Adipocyte (in vitro differentiated cells): ENCODE data around the gene DOCK11.

Experiments used
- DNase-seq: peaks from one replicate; pipeline ENCODE4 v3.0.0-alpha.2; 2015; ENCODE audit warnings: low read depth
- H3K27me3 ChIP-seq: replicated peaks from 2 replicates; pipeline ENCODE4 v1.7.0; 2013; ENCODE audit warnings: mild to moderate bottlenecking, low read length, moderate library complexity; ENCODE audit not compliant: control insufficient read depth, insufficient read depth
- H3K36me3 ChIP-seq: 2 replicates; pipeline ENCODE4 v1.7.0; 2013; ENCODE audit warnings: low read length, mild to moderate bottlenecking, moderate library complexity; ENCODE audit not compliant: control insufficient read depth, insufficient read depth, severe bottlenecking
- H3K4me1 ChIP-seq: 2 replicates; pipeline ENCODE4 v1.7.0; 2013; ENCODE audit warnings: mild to moderate bottlenecking, low read length, moderate library complexity; ENCODE audit not compliant: control insufficient read depth, insufficient read depth
- H3K4me3 ChIP-seq: 2 replicates; pipeline ENCODE4 v1.7.0; 2013; ENCODE audit warnings: mild to moderate bottlenecking, low read length, moderate library complexity
- H3K9ac ChIP-seq: 2 replicates; pipeline ENCODE4 v1.7.0; 2013; ENCODE audit warnings: mild to moderate bottlenecking, low read length, moderate library complexity
- H3K9me3 ChIP-seq: 2 replicates; pipeline ENCODE4 v1.7.0; 2013; ENCODE audit warnings: mild to moderate bottlenecking, low read length, moderate library complexity; ENCODE audit not compliant: control insufficient read depth

Gene DOCK11

GRCh38 chrX:118502161-118502789 is 6.7 kb downstream of the DOCK11 start:
- Histone ChIP-seq H3K4me3 (no peak overlapping the region), H3K9ac (no peak overlapping the region), H3K4me1 (peaks cover 15% of the 10 kb centered on the region), H3K27me3 (no peaks in the 10 kb centered on the region), H3K9me3 (no peaks in the 10 kb centered on the region), H3K36me3 (peaks cover 9% of the 10 kb centered on the region)
- DNase-seq, result no peak

GRCh38 chrX:118503260-118504041 is 7.8 kb downstream of the DOCK11 start:
- no peaks in the 10 kb centered on the region for H3K27me3 ChIP-seq
- peaks cover 19% of the 10 kb centered on the region for H3K4me1 ChIP-seq
- H3K4me3 ChIP-seq, result no peak overlapping the region
- peaks cover 9% of the 10 kb centered on the region for H3K36me3 ChIP-seq
- no peak for DNase-seq
- H3K9me3 ChIP-seq, result no peaks in the 10 kb centered on the region
- H3K9ac ChIP-seq, result no peak overlapping the region

- Histone ChIP-seq H3K4me3 (no peak overlapping the region), H3K36me3 (peaks cover 9% of the 10 kb centered on the region), H3K4me1 (peaks cover 26% of the 10 kb centered on the region), H3K9ac (no peak overlapping the region), H3K9me3 (no peaks in the 10 kb centered on the region), H3K27me3 (peaks cover 4% of the 10 kb centered on the region)
- DNase-seq, result no peak
These were observed 9.0 kb downstream of the DOCK11 start for GRCh38 chrX:118504581-118504980.

- Histone ChIP-seq H3K36me3 (peaks cover 2% of the 10 kb centered on the region), H3K4me3 (no peak overlapping the region), H3K4me1 (peaks cover 25% of the 10 kb centered on the region), H3K9me3 (no peaks in the 10 kb centered on the region), H3K9ac (no peak overlapping the region), H3K27me3 (peaks cover 4% of the 10 kb centered on the region)
- DNase-seq, result no peak
These were observed 11.3 kb downstream of the DOCK11 start for GRCh38 chrX:118506805-118507480.

- Histone ChIP-seq H3K36me3 (no peaks in the 10 kb centered on the region), H3K4me1 (peaks cover 28% of the 10 kb centered on the region), H3K9me3 (no peaks in the 10 kb centered on the region), H3K9ac (no peak overlapping the region), H3K27me3 (peaks cover 4% of the 10 kb centered on the region), H3K4me3 (no peak overlapping the region)
- DNase-seq, result peak; percentile 34
These were observed 12.2 kb downstream of the DOCK11 start for GRCh38 chrX:118507766-118508165.

- Histone ChIP-seq H3K36me3 (no peaks in the 10 kb centered on the region), H3K9ac (peak overlapping the region; percentile 51), H3K4me3 (no peak overlapping the region), H3K4me1 (peaks cover 33% of the 10 kb centered on the region), H3K27me3 (peaks cover 4% of the 10 kb centered on the region), H3K9me3 (no peaks in the 10 kb centered on the region)
- DNase-seq, result no peak
These were observed 12.6 kb downstream of the DOCK11 start for GRCh38 chrX:118508221-118508620.

GRCh38 chrX:118508635-118509034 is 13.0 kb downstream of the DOCK11 start:
- DNase-seq, result no peak
- H3K4me3 ChIP-seq, result no peak overlapping the region
- peaks cover 4% of the 10 kb centered on the region for H3K27me3 ChIP-seq
- H3K9me3 ChIP-seq, result no peaks in the 10 kb centered on the region
- no peaks in the 10 kb centered on the region for H3K36me3 ChIP-seq
- H3K4me1 ChIP-seq, result peaks cover 37% of the 10 kb centered on the region
- H3K9ac ChIP-seq, result peak overlapping the region; percentile 51

GRCh38 chrX:118510111-118510510 is 14.5 kb downstream of the DOCK11 start:
- H3K9ac ChIP-seq, result no peak overlapping the region
- H3K27me3 ChIP-seq, result peaks cover 4% of the 10 kb centered on the region
- H3K9me3 ChIP-seq, result peaks cover 7% of the 10 kb centered on the region
- DNase-seq, result no peak
- no peak overlapping the region for H3K4me3 ChIP-seq
- peaks cover 44% of the 10 kb centered on the region for H3K4me1 ChIP-seq
- peaks cover 8% of the 10 kb centered on the region for H3K36me3 ChIP-seq

GRCh38 chrX:118513120-118513898 is 17.7 kb downstream of the DOCK11 start:
- no peak for DNase-seq
- peaks cover 8% of the 10 kb centered on the region for H3K36me3 ChIP-seq
- peak overlapping the region; percentile 56 for H3K4me3 ChIP-seq
- H3K4me1 ChIP-seq, result peaks cover 34% of the 10 kb centered on the region
- peaks cover 4% of the 10 kb centered on the region for H3K27me3 ChIP-seq
- peak overlapping the region; percentile 63 for H3K9ac ChIP-seq
- H3K9me3 ChIP-seq, result peaks cover 7% of the 10 kb centered on the region

- Histone ChIP-seq H3K4me3 (peak overlapping the region; percentile 46), H3K9me3 (peaks cover 5% of the 10 kb centered on the region), H3K9ac (peak overlapping the region; percentile 77), H3K36me3 (peaks cover 4% of the 10 kb centered on the region), H3K27me3 (no peaks in the 10 kb centered on the region), H3K4me1 (peaks cover 44% of the 10 kb centered on the region)
- peak; percentile 66 for DNase-seq
These were observed 24.0 kb downstream of the DOCK11 start for GRCh38 chrX:118519411-118520215.
